CD4-positive, alpha-beta memory T cell (primary cell): ENCODE measurements around the gene FASLG. TPM values are rescaled to one million over a fixed set of nuclear protein-coding genes. Genes with fewer than 3 reads are reported as not detected.

Experiments
- CTCF ChIA-PET: fragments of 350-600 bp; sonication (Branson Sonifier 250); formaldehyde crosslinking; loops from one replicate; lab custom pipeline; 2021; ENCODE audit warnings: inconsistent platforms; ENCODE audit not compliant: partially characterized antibody; lab: Charles Lee
- POLR2A ChIA-PET: fragments of 350-600 bp; sonication (Branson Sonifier 250); formaldehyde crosslinking; loops from one replicate; lab custom pipeline; 2021; ENCODE audit not compliant: partially characterized antibody; lab: Charles Lee
- DNase-seq, 5 donors: peaks; one replicate each; pipeline versions ENCODE4 v3.0.0 to v3.0.0-alpha.2; 2020 to 2022; ENCODE audit warnings: mixed read lengths in 1 of 5
- H3K27ac ChIP-seq: one replicate; pipeline ENCODE4 v1.7.0; 2013; ENCODE audit warnings: low read depth, low read length
- H3K27me3 ChIP-seq: 2 replicates; pipeline ENCODE4 v1.7.0; 2013; ENCODE audit warnings: mild to moderate bottlenecking, low read length, moderate library complexity; ENCODE audit not compliant: insufficient read depth
- H3K36me3 ChIP-seq: 2 replicates; pipeline ENCODE4 v1.7.0; 2013; ENCODE audit warnings: mild to moderate bottlenecking, low read length, moderate library complexity; ENCODE audit not compliant: insufficient read depth
- H3K4me1 ChIP-seq: 2 replicates; pipeline ENCODE4 v1.7.0; 2013; ENCODE audit warnings: mild to moderate bottlenecking, low read length, moderate library complexity; ENCODE audit not compliant: insufficient read depth
- H3K4me3 ChIP-seq, 2 donors: one replicate each; pipeline ENCODE4 v1.7.0; 2013; ENCODE audit warnings: low read length in 2 of 2, mild to moderate bottlenecking in 1 of 2
- H3K9me3 ChIP-seq, 2 donors: one replicate each; pipeline ENCODE4 v1.7.0; 2013; ENCODE audit warnings: low read length in 2 of 2, control low read depth in 1 of 2; ENCODE audit not compliant: control insufficient read depth in 1 of 2
- H3K27ac Mint-ChIP-seq, 7 donors: one replicate each; pipeline ENCODE4 v1.8.0; 2020 to 2021; ENCODE audit warnings: mixed read lengths in 7 of 7, mild to moderate bottlenecking in 6 of 7, inconsistent platforms in 3 of 7, moderate library complexity in 3 of 7
- H3K27me3 Mint-ChIP-seq, 2 donors: one replicate each; pipeline ENCODE4 v1.8.0; 2020 to 2021; ENCODE audit warnings: mixed read lengths in 2 of 2
- H3K36me3 Mint-ChIP-seq, 2 donors: one replicate each; pipeline ENCODE4 v1.8.0; 2020 to 2021; ENCODE audit warnings: mixed read lengths in 2 of 2, inconsistent platforms in 1 of 2, mild to moderate bottlenecking in 1 of 2
- H3K4me1 Mint-ChIP-seq, 4 donors: one replicate each; pipeline ENCODE4 v1.8.0; 2020 to 2021; ENCODE audit warnings: mixed read lengths in 4 of 4, mild to moderate bottlenecking in 1 of 4
- H3K4me3 Mint-ChIP-seq, 8 donors: one replicate each; pipeline ENCODE4 v1.8.0; 2020 to 2021; ENCODE audit warnings: mixed read lengths in 8 of 8, mild to moderate bottlenecking in 7 of 8, moderate library complexity in 6 of 8, inconsistent platforms in 3 of 8
- H3K9me3 Mint-ChIP-seq, 8 donors: one replicate each; pipeline ENCODE4 v1.8.0; 2020 to 2021; ENCODE audit warnings: mixed read lengths in 8 of 8, mild to moderate bottlenecking in 5 of 8, inconsistent platforms in 3 of 8, moderate library complexity in 1 of 8
- intact Hi-C: fragments of 100-400 bp; cut with micrococcal nuclease; formaldehyde crosslinking; loops from one replicate; pipeline ENCODE4 v1.15.1; 2023
- polyA plus RNA-seq, 2 donors: library from polyadenylated mRNA; unstranded; fragments of 300-500 nt; fragmentation: Illumina TruSeq; gene quantifications; one replicate each; pipeline ENCODE4 v1.2.3, GENCODE V29; 2021
- total RNA-seq, 2 experiments: library from RNA; stranded (reverse); gene quantifications; one replicate each; pipeline ENCODE4 v1.2.3, GENCODE V29; 2021

The FASLG gene
- total and polyA plus RNA-seq, 4 experiments from 2014 or later = 0.81 to 4.9 (median 3.4) TPM

GRCh38 chr1:172641492-172641891, 17.4 kb upstream of the FASLG start:
- POLR2A ChIA-PET = interaction anchor here (4.8 kb wide), 1 partner anchor 18 kb away, joined by 28 read pairs; the partner anchor contains the start of gene FASLG
- intact Hi-C loops = no loop called here
- H3K9me3 ChIP-seq = no peaks in the 10 kb centered on the region
- H3K36me3 ChIP-seq = no peaks in the 10 kb centered on the region
- H3K27me3 Mint-ChIP-seq = no peaks in the 10 kb centered on the region
- H3K27ac Mint-ChIP-seq = peak overlapping the region in 2 of 7 donors; percentile 76 to 80
- H3K4me1 Mint-ChIP-seq = peaks cover 74 to 99% (median 89%) of the 10 kb centered on the region in 4 donors
- H3K4me3 Mint-ChIP-seq = peak overlapping the region in 2 of 8 donors; percentile 11 to 31
- H3K4me1 ChIP-seq = peaks cover 83% of the 10 kb centered on the region
- CTCF ChIA-PET = interaction anchor here (0.7 to 4.9 kb wide), 8 partner anchors 17 to 78 kb away, joined by 3 to 42 read pairs (median 3); partner anchors contain the start of gene FASLG
- no peak for DNase-seq
- no peak overlapping the region for H3K27ac ChIP-seq
- H3K36me3 Mint-ChIP-seq = no peaks in the 10 kb centered on the region
- no peak overlapping the region for H3K4me3 ChIP-seq
- H3K9me3 Mint-ChIP-seq = peaks cover 0 to 3% (median 0%) of the 10 kb centered on the region in 8 donors
- no peaks in the 10 kb centered on the region for H3K27me3 ChIP-seq

- ChIA-PET CTCF (interaction anchor here (1.0 to 2.0 kb wide), 4 partner anchors 16 to 77 kb away, joined by 3 to 4 read pairs (median 4); partner anchors contain the start of gene FASLG), POLR2A (interaction anchor here (0.7 to 4.8 kb wide), 8 partner anchors 10 to 525 kb away, joined by 3 to 28 read pairs (median 6); partner anchors contain the start of gene FASLG)
- no peaks in the 10 kb centered on the region for H3K9me3 Mint-ChIP-seq
- no peaks in the 10 kb centered on the region for H3K36me3 Mint-ChIP-seq
- H3K4me3 Mint-ChIP-seq = peak overlapping the region in 7 of 8 donors; percentile 70 to 87 (median 81)
- H3K4me1 ChIP-seq = peaks cover 83% of the 10 kb centered on the region
- peaks cover 71 to 100% (median 91%) of the 10 kb centered on the region in 4 donors for H3K4me1 Mint-ChIP-seq
- peak overlapping the region; percentile 64 to 91 (median 76) for H3K27ac Mint-ChIP-seq
- no peak overlapping the region for H3K27ac ChIP-seq
- peak overlapping the region in 1 of 2 donors; percentile 22 for H3K4me3 ChIP-seq
- H3K9me3 ChIP-seq = no peaks in the 10 kb centered on the region
- H3K36me3 ChIP-seq = no peaks in the 10 kb centered on the region
- H3K27me3 Mint-ChIP-seq = no peaks in the 10 kb centered on the region
- intact Hi-C loops = no loop called here
- no peak for DNase-seq
- H3K27me3 ChIP-seq = no peaks in the 10 kb centered on the region
Observed at GRCh38 chr1:172642970-172643369, 15.9 kb upstream of the FASLG start.

- CTCF ChIA-PET = no interaction called here
Observed at GRCh38 chr1:172646653-172647052, 12.2 kb upstream of the FASLG start.

GRCh38 chr1:172647110-172647564, 11.8 kb upstream of the FASLG start:
- Histone ChIP-seq H3K9me3 (no peaks in the 10 kb centered on the region), H3K4me1 (peaks cover 49% of the 10 kb centered on the region), H3K27me3 (no peaks in the 10 kb centered on the region), H3K4me3 (no peak overlapping the region), H3K27ac (no peak overlapping the region), H3K36me3 (no peaks in the 10 kb centered on the region)
- POLR2A ChIA-PET = interaction anchor here (1.1 kb wide), 1 partner anchor 12 kb away, joined by 3 read pairs; the partner anchor contains the start of gene FASLG
- H3K36me3 Mint-ChIP-seq = no peaks in the 10 kb centered on the region
- DNase-seq = no peak
- H3K27me3 Mint-ChIP-seq = no peaks in the 10 kb centered on the region
- H3K9me3 Mint-ChIP-seq = no peaks in the 10 kb centered on the region
- H3K27ac Mint-ChIP-seq = peak overlapping the region in 5 of 7 donors; percentile 7 to 37 (median 26)
- intact Hi-C loops = no loop called here
- CTCF ChIA-PET = no interaction called here
- peaks cover 40 to 61% (median 53%) of the 10 kb centered on the region in 4 donors for H3K4me1 Mint-ChIP-seq
- peak overlapping the region in 2 of 8 donors; percentile 30 to 38 for H3K4me3 Mint-ChIP-seq

More at GRCh38 chr1:172646653-172647052, 12.2 kb upstream of the FASLG start:
- no peaks in the 10 kb centered on the region for H3K9me3 Mint-ChIP-seq
- Histone ChIP-seq H3K27ac (no peak overlapping the region), H3K4me1 (peaks cover 51% of the 10 kb centered on the region), H3K36me3 (no peaks in the 10 kb centered on the region), H3K27me3 (no peaks in the 10 kb centered on the region), H3K4me3 (no peak overlapping the region), H3K9me3 (no peaks in the 10 kb centered on the region)
- H3K4me3 Mint-ChIP-seq = peak overlapping the region in 5 of 8 donors; percentile 3 to 59 (median 32)
- no peaks in the 10 kb centered on the region for H3K27me3 Mint-ChIP-seq
- no peaks in the 10 kb centered on the region for H3K36me3 Mint-ChIP-seq
- intact Hi-C loops = no loop called here
- no peak for DNase-seq
- peaks cover 41 to 66% (median 55%) of the 10 kb centered on the region in 4 donors for H3K4me1 Mint-ChIP-seq
- peak overlapping the region in 4 of 7 donors; percentile 5 to 59 (median 30) for H3K27ac Mint-ChIP-seq
- POLR2A ChIA-PET = interaction anchor here (1.1 kb wide), 1 partner anchor 12 kb away, joined by 3 read pairs; the partner anchor contains the start of gene FASLG

- H3K4me1 ChIP-seq = peaks cover 41% of the 10 kb centered on the region
- Mint-ChIP-seq H3K36me3 (no peaks in the 10 kb centered on the region), H3K27ac (peak overlapping the region in 1 of 7 donors; percentile 32), H3K9me3 (no peaks in the 10 kb centered on the region), H3K27me3 (no peaks in the 10 kb centered on the region), H3K4me1 (peaks cover 36 to 53% (median 45%) of the 10 kb centered on the region in 4 donors), H3K4me3 (no peak overlapping the region)
- H3K9me3 ChIP-seq = no peaks in the 10 kb centered on the region
- intact Hi-C loops = no loop called here
- DNase-seq = no peak
- POLR2A ChIA-PET = interaction anchor here (1.1 kb wide), 1 partner anchor 11 kb away, joined by 3 read pairs; the partner anchor contains the start of gene FASLG
- no peaks in the 10 kb centered on the region for H3K27me3 ChIP-seq
- no peak overlapping the region for H3K27ac ChIP-seq
- H3K4me3 ChIP-seq = no peak overlapping the region
- no peaks in the 10 kb centered on the region for H3K36me3 ChIP-seq
- CTCF ChIA-PET = no interaction called here
Observed at GRCh38 chr1:172647987-172648386, 10.9 kb upstream of the FASLG start.

- Mint-ChIP-seq H3K27ac (no peak overlapping the region), H3K4me1 (peaks cover 20 to 45% (median 35%) of the 10 kb centered on the region in 4 donors), H3K36me3 (no peaks in the 10 kb centered on the region), H3K9me3 (no peaks in the 10 kb centered on the region), H3K4me3 (no peak overlapping the region), H3K27me3 (no peaks in the 10 kb centered on the region)
- Histone ChIP-seq H3K27ac (no peak overlapping the region), H3K4me3 (no peak overlapping the region), H3K9me3 (no peaks in the 10 kb centered on the region), H3K36me3 (no peaks in the 10 kb centered on the region), H3K4me1 (peaks cover 25% of the 10 kb centered on the region), H3K27me3 (no peaks in the 10 kb centered on the region)
- POLR2A ChIA-PET = interaction anchor here (1.3 kb wide), 1 partner anchor 11 kb away, joined by 3 read pairs; no protein-coding TSS in a partner anchor
- CTCF ChIA-PET = interaction anchor here (1.6 to 2.4 kb wide), 2 partner anchors 9 to 77 kb away, joined by 5 to 8 read pairs; partner anchors contain the start of gene FASLG
- no peak for DNase-seq
- intact Hi-C loops = no loop called here
Observed at GRCh38 chr1:172650474-172651193, 8.3 kb upstream of the FASLG start.
